Right kidney (tissue), 1 donor: ENCODE data around the gene EPHA6.
"Not testable (repeated sequence)": the region's sequence is repeated elsewhere in the genome, so short reads cannot be mapped to it uniquely, and the experiment has no call there.

Source experiments
- DNase-seq: peaks from one replicate; pipeline ENCODE4 v3.0.0-alpha.2; 2016

Gene EPHA6

GRCh38 chr3:96915445-96915844 lies 101.1 kb downstream of the EPHA6 start:
- DNase-seq = no peak

- no peak for DNase-seq
These were observed 116.9 kb downstream of the EPHA6 start for GRCh38 chr3:96931119-96931862.

- DNase-seq = not testable (repeated sequence)
These were observed 127.7 kb downstream of the EPHA6 start for GRCh38 chr3:96942131-96942530.

- DNase-seq = no peak
These were observed 144.5 kb downstream of the EPHA6 start for GRCh38 chr3:96958856-96959255.

- no peak for DNase-seq
These were observed 145.1 kb downstream of the EPHA6 start for GRCh38 chr3:96959474-96959873.

GRCh38 chr3:96959901-96960641 lies 145.7 kb downstream of the EPHA6 start:
- DNase-seq = no peak

- DNase-seq = no peak
These were observed 146.4 kb downstream of the EPHA6 start for GRCh38 chr3:96960661-96961330.

GRCh38 chr3:96961576-96961975 lies 147.2 kb downstream of the EPHA6 start:
- no peak for DNase-seq

- no peak for DNase-seq
These were observed 152.0 kb downstream of the EPHA6 start for GRCh38 chr3:96966181-96966929.

GRCh38 chr3:96970211-96970610 lies 155.8 kb downstream of the EPHA6 start:
- DNase-seq = no peak

GRCh38 chr3:96977671-96978070 lies 163.3 kb downstream of the EPHA6 start:
- DNase-seq = no peak

- DNase-seq = not testable (repeated sequence)
These were observed 169.3 kb downstream of the EPHA6 start for GRCh38 chr3:96983716-96984115.

- no peak for DNase-seq
These were observed 171.8 kb downstream of the EPHA6 start for GRCh38 chr3:96986241-96986640.

GRCh38 chr3:96991231-96991630 lies 176.8 kb downstream of the EPHA6 start:
- no peak for DNase-seq

- DNase-seq = no peak
These were observed 177.5 kb downstream of the EPHA6 start for GRCh38 chr3:96991800-96992365.

- DNase-seq = no peak
These were observed 180.6 kb downstream of the EPHA6 start for GRCh38 chr3:96994988-96995387.

- DNase-seq = no peak
These were observed 181.6 kb downstream of the EPHA6 start for GRCh38 chr3:96996009-96996408.

GRCh38 chr3:97001611-97002010 lies 187.2 kb downstream of the EPHA6 start:
- DNase-seq = no peak

GRCh38 chr3:97009427-97010019 lies 195.1 kb downstream of the EPHA6 start:
- no peak for DNase-seq

GRCh38 chr3:97010881-97011657 lies 196.7 kb downstream of the EPHA6 start:
- DNase-seq = no peak

- no peak for DNase-seq
These were observed 207.4 kb downstream of the EPHA6 start for GRCh38 chr3:97021778-97022177.
